Spinal cord (tissue), 10 donors: ENCODE results near the gene ATXN1. TPM values are rescaled to one million over a fixed set of nuclear protein-coding genes. Genes with fewer than 3 reads are reported as not detected.

Experiments
- DNase-seq, 6 donors: peaks; one replicate each; pipeline versions ENCODE4 v3.0.0 to v3.0.0-alpha.2; 2013 to 2015; ENCODE audit warnings: low spot score in 6 of 6, low read depth in 4 of 6
- H3K27ac ChIP-seq: one replicate; pipeline ENCODE4 v1.5.1; 2013; ENCODE audit warnings: low read depth, low read length, control low read depth
- H3K27me3 ChIP-seq: one replicate; pipeline ENCODE4 v1.6.1; 2013; ENCODE audit warnings: low read length; ENCODE audit not compliant: control insufficient read depth, insufficient read depth
- H3K36me3 ChIP-seq: one replicate; pipeline ENCODE4 v1.6.1; 2013; ENCODE audit warnings: low read length; ENCODE audit not compliant: control insufficient read depth, insufficient read depth
- H3K4me1 ChIP-seq: one replicate; pipeline ENCODE4 v1.6.1; 2013; ENCODE audit warnings: low read length; ENCODE audit not compliant: control insufficient read depth, insufficient read depth
- H3K4me3 ChIP-seq: one replicate; pipeline ENCODE4 v1.5.1; 2013; ENCODE audit warnings: low read depth, low read length, control low read depth
- H3K9me3 ChIP-seq: one replicate; pipeline ENCODE4 v1.6.1; 2013; ENCODE audit warnings: low read length; ENCODE audit not compliant: control insufficient read depth, insufficient read depth
- WGBS: methylation state at CpG from one replicate; pipeline ENCODE4 v1.1.5; 2013; ENCODE audit warnings: missing lambda C conversion rate; ENCODE audit not compliant: insufficient coverage; 5-methylcytosine and 5-hydroxymethylcytosine counted together
- polyA plus RNA-seq, 2 donors: library from polyadenylated mRNA; unstranded; fragments of 120-200 nt; gene quantifications; one replicate each; pipeline ENCODE4 v1.2.1, GENCODE V29; 2013; ENCODE audit not compliant: insufficient read length in 2 of 2
- total RNA-seq, 2 donors: library from RNA; depleted of rRNA in 1 of 2; stranded (reverse); fragments of 120-200 nt in 1 of 2; fragments of >200 nt in 1 of 2; gene quantifications; one replicate each; pipeline versions ENCODE4 v1.2.3 to v1.2.4, GENCODE V29; 2013 to 2014
- donor health status: healthy.

ATXN1 gene
- total and polyA plus RNA-seq, 4 donors: 20.2 to 50.1 (median 31.7) TPM

GRCh38 chr6:16359563-16359962 lies 401.7 kb downstream of the ATXN1 start:
- DNase-seq: no peak
- 71% methylated on average over 2 of the region's 6 CpGs for WGBS
- Histone ChIP-seq H3K4me1 (peaks cover 3% of the 10 kb centered on the region), H3K27me3 (no peaks in the 10 kb centered on the region), H3K27ac (no peak overlapping the region), H3K4me3 (no peak overlapping the region), H3K9me3 (no peaks in the 10 kb centered on the region), H3K36me3 (peaks cover 8% of the 10 kb centered on the region)

- WGBS: 82% methylated on average over 18 of the region's 18 CpGs
- peaks cover 8% of the 10 kb centered on the region for H3K36me3 ChIP-seq
These were observed 402.6 kb downstream of the ATXN1 start for GRCh38 chr6:16358531-16359138.

DNA sequence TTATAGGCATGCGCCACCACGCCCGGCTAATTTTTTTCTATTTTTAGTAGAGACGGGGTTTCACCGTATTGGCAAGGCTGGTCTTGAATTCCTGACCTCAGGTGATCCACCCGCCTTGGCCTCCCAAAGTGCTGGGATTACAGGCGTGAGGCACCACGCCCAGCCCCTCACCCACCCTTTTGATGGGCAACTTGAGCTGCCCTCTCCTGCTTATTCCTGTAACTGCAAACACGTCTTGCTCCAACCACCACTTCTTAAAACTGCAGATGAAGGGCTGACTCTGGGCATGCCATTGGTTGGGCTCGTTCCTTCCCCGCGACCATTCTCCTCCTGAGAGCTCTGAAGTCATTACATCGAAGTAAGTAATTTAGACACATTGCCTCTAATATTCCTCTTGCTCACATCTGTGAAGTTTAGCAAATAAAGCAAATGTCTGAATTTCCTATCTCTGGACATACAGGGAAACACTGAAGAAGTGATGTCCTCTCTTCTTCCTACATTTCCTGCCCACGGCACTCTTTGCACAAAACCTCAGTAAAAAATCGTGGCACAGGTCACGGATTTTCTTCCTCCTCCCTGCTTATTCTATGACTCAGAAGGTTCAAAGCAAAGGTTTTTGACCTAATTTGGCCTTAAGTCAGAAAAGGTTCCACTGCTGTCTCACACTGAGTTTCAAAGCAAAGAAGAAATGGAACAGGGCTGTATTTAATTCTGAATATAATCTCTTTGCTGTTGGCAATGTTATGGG lies 405.4 kb downstream of the ATXN1 start:
- Histone ChIP-seq H3K4me3 (no peak overlapping the region), H3K36me3 (peaks cover 8% of the 10 kb centered on the region), H3K9me3 (no peaks in the 10 kb centered on the region), H3K27ac (no peak overlapping the region), H3K4me1 (peaks cover 3% of the 10 kb centered on the region), H3K27me3 (no peaks in the 10 kb centered on the region)
- DNase-seq: no peak
- WGBS: 83% methylated on average over 12 of the region's 16 CpGs

More at GRCh38 chr6:16358531-16359138, 402.6 kb downstream of the ATXN1 start:
- Histone ChIP-seq H3K27ac (no peak overlapping the region), H3K4me1 (peaks cover 3% of the 10 kb centered on the region), H3K4me3 (no peak overlapping the region), H3K27me3 (no peaks in the 10 kb centered on the region), H3K9me3 (no peaks in the 10 kb centered on the region)
- no peak for DNase-seq

DNA sequence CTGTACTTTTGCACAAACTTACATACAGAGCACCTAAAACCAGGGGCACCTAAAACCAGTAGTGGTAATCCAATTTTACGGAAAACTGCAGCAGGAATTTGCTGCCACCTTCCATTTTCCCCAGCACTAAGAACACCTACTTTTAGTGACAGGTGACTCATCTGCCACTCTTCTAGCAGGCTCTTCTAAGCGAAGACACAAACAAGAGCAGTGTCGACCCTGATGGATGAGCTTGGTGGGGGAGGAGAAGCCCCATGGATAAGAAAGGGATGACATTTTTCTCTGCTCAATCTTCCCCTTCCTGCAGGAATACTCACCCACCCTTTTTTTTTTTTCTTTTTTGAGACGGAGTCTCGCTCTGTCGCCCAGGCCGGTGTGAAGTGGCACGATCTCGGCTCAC lies 406.0 kb downstream of the ATXN1 start:
- Histone ChIP-seq H3K4me1 (peaks cover 3% of the 10 kb centered on the region), H3K9me3 (no peaks in the 10 kb centered on the region), H3K27me3 (no peaks in the 10 kb centered on the region), H3K4me3 (no peak overlapping the region), H3K36me3 (peaks cover 8% of the 10 kb centered on the region), H3K27ac (no peak overlapping the region)
- DNase-seq: no peak
- no CpG with 5 or more reads among the region's 9 CpGs for WGBS

GRCh38 chr6:16354692-16355091 lies 406.6 kb downstream of the ATXN1 start:
- peaks cover 3% of the 10 kb centered on the region for H3K4me1 ChIP-seq
- peaks cover 8% of the 10 kb centered on the region for H3K36me3 ChIP-seq
- no peak for DNase-seq
- WGBS: no CpG with 5 or more reads among the region's 1 CpG
- no peaks in the 10 kb centered on the region for H3K9me3 ChIP-seq
- H3K27me3 ChIP-seq: no peaks in the 10 kb centered on the region
- no peak overlapping the region for H3K4me3 ChIP-seq
- no peak overlapping the region for H3K27ac ChIP-seq

- H3K4me3 ChIP-seq: no peak overlapping the region
- no peak for DNase-seq
- WGBS: 100% methylated on average over 7 of the region's 19 CpGs
- H3K27me3 ChIP-seq: no peaks in the 10 kb centered on the region
- no peaks in the 10 kb centered on the region for H3K36me3 ChIP-seq
- no peaks in the 10 kb centered on the region for H3K9me3 ChIP-seq
- H3K4me1 ChIP-seq: peaks cover 4% of the 10 kb centered on the region
- H3K27ac ChIP-seq: peak overlapping the region; percentile 85
These were observed 408.3 kb downstream of the ATXN1 start for GRCh38 chr6:16352821-16353438.

DNA sequence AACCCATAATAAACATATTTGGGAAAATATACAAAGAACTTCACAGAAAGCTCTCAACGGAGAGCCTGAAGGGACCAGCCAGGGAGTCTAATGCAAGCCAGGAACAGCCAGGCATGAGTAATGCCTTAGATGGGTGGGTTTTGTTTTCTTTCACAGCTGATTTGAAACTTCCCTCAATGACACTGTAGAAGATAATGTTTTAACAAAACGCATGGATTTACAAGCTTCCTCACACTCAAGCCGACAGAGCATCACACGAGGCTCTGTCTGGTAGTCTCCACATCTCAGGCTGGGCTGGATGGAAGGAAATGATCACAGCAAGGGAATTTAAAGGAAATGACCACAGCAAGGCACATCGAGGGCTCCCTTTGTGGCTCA lies 409.0 kb downstream of the ATXN1 start:
- Histone ChIP-seq H3K27me3 (no peaks in the 10 kb centered on the region), H3K27ac (peak overlapping the region; percentile 85), H3K4me3 (no peak overlapping the region), H3K9me3 (no peaks in the 10 kb centered on the region), H3K36me3 (no peaks in the 10 kb centered on the region), H3K4me1 (peaks cover 4% of the 10 kb centered on the region)
- peak in 1 of 6 donors; percentile 40 for DNase-seq
- 92% methylated on average over 1 of the region's 5 CpGs for WGBS

- WGBS: no CpG with 5 or more reads among the region's 2 CpGs
- DNase-seq: no peak
- H3K9me3 ChIP-seq: no peaks in the 10 kb centered on the region
- H3K27ac ChIP-seq: no peak overlapping the region
- no peaks in the 10 kb centered on the region for H3K27me3 ChIP-seq
- peaks cover 4% of the 10 kb centered on the region for H3K36me3 ChIP-seq
- no peak overlapping the region for H3K4me3 ChIP-seq
- H3K4me1 ChIP-seq: peaks cover 10% of the 10 kb centered on the region
These were observed 411.7 kb downstream of the ATXN1 start for GRCh38 chr6:16349544-16349943.

DNA sequence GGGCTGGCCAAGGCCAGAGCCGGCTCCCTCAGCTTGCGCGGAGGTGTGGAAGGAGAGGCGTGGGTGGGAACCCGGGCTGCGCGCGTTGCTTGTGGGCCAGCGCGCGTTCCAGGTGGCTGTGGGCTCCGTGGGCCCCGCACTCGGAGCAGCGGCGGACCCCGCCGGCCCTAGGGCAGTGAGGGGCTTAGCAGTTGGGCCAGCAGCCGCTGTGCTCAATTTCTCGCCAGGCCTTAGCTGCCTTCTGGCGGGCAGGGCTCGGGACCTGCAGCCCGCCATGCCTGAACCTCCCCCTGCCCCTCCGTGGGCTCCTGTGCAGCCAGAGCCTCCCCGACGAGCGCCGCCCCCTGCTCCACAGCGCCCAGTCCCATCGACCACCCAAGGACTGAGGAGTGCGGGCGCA lies 414.4 kb downstream of the ATXN1 start:
- H3K9me3 ChIP-seq: no peaks in the 10 kb centered on the region
- H3K4me1 ChIP-seq: peaks cover 10% of the 10 kb centered on the region
- no peak overlapping the region for H3K27ac ChIP-seq
- no peak overlapping the region for H3K4me3 ChIP-seq
- DNase-seq: no peak
- no peaks in the 10 kb centered on the region for H3K27me3 ChIP-seq
- 93% methylated on average over 32 of the region's 32 CpGs for WGBS
- peaks cover 4% of the 10 kb centered on the region for H3K36me3 ChIP-seq
